Choroid plexus epithelial cell (primary cell): Measurements from ENCODE around the gene DNAJC30.
"Not testable (repeated sequence)": the region's sequence is repeated elsewhere in the genome, so short reads cannot be mapped to it uniquely, and the experiment has no call there.

ENCODE experiments used
- DNase-seq: peaks from one replicate; pipeline ENCODE4 v3.0.0-alpha.2; 2010; ENCODE audit warnings: low read depth
- H3K4me3 ChIP-seq: 2 replicates; pipeline ENCODE4 v1.5.1; 2011; ENCODE audit warnings: low read depth, mild to moderate bottlenecking, control low read depth, low read length, moderate library complexity
- TF ChIP-seq, protein P1 (sequence below): conservative IDR thresholded peaks from 2 replicates; pipeline ENCODE4 v1.5.1; 2011; ENCODE audit warnings: low read depth, mild to moderate bottlenecking, control low read depth, inconsistent platforms, low read length, moderate library complexity

Gene DNAJC30

DNA sequence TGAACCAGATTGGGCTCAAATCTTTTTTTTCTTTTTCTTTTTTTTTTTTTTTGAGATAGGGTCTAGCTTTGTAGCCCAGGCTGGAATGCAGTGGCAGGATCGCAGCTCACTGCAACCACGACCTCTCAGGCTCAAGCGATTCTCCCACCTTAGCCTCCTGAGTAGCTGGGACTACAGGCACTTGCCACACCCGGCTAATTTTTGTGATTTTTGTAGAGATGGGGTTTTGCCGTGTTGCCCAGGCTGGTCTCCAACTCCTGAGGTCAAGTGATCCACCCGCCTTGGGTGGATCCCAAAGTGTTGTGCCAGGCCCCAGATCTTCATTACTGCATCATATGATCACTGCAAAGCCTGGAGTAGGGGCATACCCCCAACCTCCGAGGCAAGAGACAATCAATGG is 2.8 kb downstream of the DNAJC30 start:
- TF ChIP-seq, protein P1, sequence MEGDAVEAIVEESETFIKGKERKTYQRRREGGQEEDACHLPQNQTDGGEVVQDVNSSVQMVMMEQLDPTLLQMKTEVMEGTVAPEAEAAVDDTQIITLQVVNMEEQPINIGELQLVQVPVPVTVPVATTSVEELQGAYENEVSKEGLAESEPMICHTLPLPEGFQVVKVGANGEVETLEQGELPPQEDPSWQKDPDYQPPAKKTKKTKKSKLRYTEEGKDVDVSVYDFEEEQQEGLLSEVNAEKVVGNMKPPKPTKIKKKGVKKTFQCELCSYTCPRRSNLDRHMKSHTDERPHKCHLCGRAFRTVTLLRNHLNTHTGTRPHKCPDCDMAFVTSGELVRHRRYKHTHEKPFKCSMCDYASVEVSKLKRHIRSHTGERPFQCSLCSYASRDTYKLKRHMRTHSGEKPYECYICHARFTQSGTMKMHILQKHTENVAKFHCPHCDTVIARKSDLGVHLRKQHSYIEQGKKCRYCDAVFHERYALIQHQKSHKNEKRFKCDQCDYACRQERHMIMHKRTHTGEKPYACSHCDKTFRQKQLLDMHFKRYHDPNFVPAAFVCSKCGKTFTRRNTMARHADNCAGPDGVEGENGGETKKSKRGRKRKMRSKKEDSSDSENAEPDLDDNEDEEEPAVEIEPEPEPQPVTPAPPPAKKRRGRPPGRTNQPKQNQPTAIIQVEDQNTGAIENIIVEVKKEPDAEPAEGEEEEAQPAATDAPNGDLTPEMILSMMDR: no peak
- DNase-seq: no peak

DNA sequence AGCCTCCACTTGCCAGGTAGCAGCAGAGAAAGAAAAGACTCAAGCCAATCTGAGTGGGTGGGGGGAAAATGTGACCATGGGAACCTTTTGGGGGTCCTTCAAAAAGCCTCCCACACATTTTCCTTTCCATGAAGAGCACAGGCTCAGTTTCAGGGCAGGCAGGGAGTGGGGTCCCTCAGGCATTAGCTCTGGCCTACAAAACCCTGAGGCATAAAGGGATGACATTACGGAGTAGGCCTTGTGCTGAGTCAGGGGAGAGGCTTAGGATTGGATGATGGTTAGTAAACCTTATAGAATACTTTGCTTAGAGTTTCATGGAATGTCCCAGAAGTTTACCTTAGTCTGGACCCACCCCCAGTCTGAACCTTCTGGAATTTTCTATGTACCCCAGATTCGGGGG is 3.5 kb downstream of the DNAJC30 start:
- TF ChIP-seq, protein P1: no peak
- DNase-seq: no peak
- H3K4me3 ChIP-seq: no peak overlapping the region

More for the DNA sequence above, 2.8 kb downstream of the DNAJC30 start:
- H3K4me3 ChIP-seq: no peak overlapping the region

DNA sequence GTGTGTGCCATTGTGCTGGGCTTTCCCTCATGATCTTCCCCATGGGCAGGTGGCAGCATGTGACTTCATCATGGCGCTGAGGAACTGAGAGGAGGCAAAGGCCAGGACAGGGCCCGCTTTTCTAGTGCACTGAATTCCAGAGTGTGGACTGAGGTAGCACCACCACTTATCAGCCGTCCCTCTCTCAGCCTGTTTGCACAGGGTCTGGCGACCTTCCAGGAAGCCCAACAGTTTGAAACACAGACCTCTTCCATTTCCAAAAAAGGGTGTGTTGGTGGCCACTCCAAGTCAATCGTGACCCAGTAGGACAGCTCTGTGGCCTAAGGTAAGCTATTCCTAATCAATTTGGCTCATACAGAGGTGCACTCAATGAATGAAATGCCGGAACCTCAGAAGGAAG is 4.4 kb downstream of the DNAJC30 start:
- DNase-seq: no peak
- TF ChIP-seq, protein P1: no peak
- no peak overlapping the region for H3K4me3 ChIP-seq

DNA sequence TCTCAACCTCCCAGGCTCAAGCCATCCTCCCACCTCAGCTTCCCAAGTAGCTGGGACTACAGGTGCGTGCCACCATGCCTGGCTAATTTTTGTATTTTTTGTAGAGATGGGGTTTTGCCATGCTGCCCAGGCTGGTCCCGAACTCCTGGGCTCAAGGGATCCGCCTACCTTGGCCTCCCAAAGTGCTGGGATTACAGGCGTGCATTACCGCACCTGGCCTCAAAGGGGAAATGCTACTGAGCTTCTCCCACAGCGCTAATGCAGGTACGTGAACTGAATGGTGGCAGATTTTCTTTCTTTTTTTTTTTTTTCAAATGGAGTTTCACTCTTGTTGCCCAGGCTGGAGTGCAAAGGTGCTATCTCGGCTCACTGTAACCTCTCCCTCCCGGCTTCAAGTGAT is 7.2 kb downstream of the DNAJC30 start:
- not testable (repeated sequence) for DNase-seq, H3K4me3 ChIP-seq

DNA sequence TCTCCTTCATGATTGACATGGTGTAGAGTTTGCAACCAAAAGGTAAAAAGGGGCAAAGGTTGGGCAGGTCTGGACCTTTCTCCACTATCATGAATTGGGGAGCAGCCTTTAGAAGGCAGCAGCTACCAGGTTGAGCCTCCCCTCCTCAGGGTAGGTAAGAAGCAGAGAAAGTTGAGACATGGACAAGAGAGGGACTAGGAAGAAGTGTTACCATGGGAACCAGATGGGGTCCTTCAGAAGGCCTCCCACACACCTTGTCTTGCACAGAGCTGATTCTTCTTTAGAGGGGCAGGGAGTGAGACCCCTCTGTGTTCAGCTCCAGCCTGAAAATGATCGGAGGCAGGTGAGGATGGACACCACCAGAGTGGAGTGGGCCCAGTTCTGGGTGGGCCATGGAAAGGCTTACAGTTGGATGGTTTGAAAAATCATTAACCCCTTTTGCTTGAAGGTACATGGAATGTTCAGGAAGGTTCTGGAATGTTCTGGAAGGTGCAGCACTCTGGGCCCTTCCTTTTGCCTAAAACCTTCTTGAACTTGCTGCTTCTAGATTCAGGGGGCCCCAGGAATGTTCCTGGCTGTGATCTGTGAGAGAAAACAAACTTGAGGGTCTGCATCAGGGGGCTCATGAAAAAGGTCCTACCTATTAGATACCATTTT is 8.7 kb downstream of the DNAJC30 start:
- DNase-seq: no peak

DNA sequence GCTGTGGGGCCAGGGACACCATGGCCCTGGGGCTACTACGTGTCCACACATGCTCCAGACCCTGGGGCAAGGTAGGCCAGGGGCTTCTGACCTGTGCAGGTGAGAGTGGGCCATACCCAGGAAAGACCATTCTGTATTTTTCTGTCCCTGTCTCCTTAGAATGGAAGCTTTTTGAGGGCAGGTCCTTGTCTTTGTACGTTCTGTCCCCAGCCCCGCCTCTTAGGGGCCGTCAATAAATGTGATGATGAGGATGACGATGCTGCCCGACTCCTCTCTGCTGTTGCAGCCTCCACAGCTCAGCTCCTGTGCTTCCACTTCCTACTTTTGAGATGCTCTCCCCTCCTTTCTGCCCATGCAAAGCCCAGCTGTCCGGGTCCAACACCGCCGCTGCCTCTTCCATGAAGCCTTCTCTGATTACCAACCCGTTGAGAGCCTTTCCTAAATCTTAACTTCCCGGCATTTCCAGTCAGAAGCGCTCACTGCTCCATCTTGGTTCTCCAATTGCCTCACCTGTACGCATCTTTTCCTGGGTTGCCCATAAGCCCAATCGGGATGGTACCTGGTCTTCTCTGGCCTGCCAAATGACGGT is 11.3 kb downstream of the DNAJC30 start:
- TF ChIP-seq, protein P1: no peak
- no peak for DNase-seq
- no peak overlapping the region for H3K4me3 ChIP-seq

More for the DNA sequence above, 8.7 kb downstream of the DNAJC30 start:
- no peak overlapping the region for H3K4me3 ChIP-seq
- TF ChIP-seq, protein P1: no peak

DNA sequence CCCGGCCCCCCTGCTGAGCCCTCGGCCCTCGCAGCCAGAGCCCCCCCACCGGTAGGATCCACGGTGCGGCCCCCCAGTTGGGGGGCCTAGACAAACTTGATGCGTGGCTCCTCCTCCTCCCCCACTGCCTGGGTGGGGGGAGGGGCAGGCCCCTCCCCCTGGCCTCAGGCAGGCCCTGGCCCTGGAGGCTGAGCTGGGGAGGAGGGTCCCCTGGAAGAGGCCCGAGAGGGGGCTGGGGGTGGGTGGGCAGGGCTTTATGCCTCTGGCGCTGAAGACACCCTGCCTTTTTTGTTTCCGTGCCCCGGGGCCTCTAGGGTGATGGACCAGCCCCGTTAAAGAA is 12.0 kb downstream of the DNAJC30 start:
- no peak overlapping the region for H3K4me3 ChIP-seq
- no peak for DNase-seq
- TF ChIP-seq, protein P1: no peak
